ENCODE measurements around the gene TNFSF13B. TPM values are rescaled to one million over a fixed set of nuclear protein-coding genes. Genes with fewer than 3 reads are reported as not detected.
A peak's percentile ranks its signal among the peaks of the same experiment; 100 is the strongest.

TNFSF13B gene
- total and polyA plus RNA-seq, 12 donors, result 6.8 to 81.3 (median 17.8) TPM

- 69 to 73% (median 70%) methylated on average over 5 of the region's 5 CpGs for WGBS, 4 donors
- Histone ChIP-seq H3K4me3 (no peak overlapping the region), H3K9me3 (replicated peaks in 1 of 3) (no peaks in the 10 kb centered on the region), H3K27me3 (no peaks in the 10 kb centered on the region), H3K27ac (no peak overlapping the region), H3K36me3 (replicated peaks in 1 of 2) (no peaks in the 10 kb centered on the region), H3K4me1 (replicated peaks in 1 of 2) (no peaks in the 10 kb centered on the region)
- TF ChIP-seq CTCF (IDR thresholded peaks at IDR 0.05) (no peak), POLR2A (IDR thresholded peaks at IDR 0.05) (no peak)
- intact Hi-C loops (cut with DNase I), result no loop called here
- DNase-seq, result no peak
Measured at GRCh38 chr13:108332791-108333190, 63.3 kb downstream of the TNFSF13B start.

- no peak for TF ChIP-seq POLR2A (IDR thresholded peaks at IDR 0.05)
- TF ChIP-seq CTCF (IDR thresholded peaks at IDR 0.05), result peak in 5 of 6 experiments; percentile 25 to 65 (median 39)
- Histone ChIP-seq H3K27me3 (no peaks in the 10 kb centered on the region), H3K27ac (no peak overlapping the region), H3K4me1 (replicated peaks in 1 of 2) (no peaks in the 10 kb centered on the region), H3K4me3 (peak overlapping the region in 1 of 4 donors; percentile 7), H3K9me3 (replicated peaks in 1 of 3) (no peaks in the 10 kb centered on the region), H3K36me3 (replicated peaks in 1 of 2) (no peaks in the 10 kb centered on the region)
- intact Hi-C loops (cut with DNase I), result no loop called here
- DNase-seq, result no peak
- 39 to 45% (median 40%) methylated on average over 7 of the region's 7 CpGs for WGBS, 4 donors
Measured at GRCh38 chr13:108342369-108343289, 73.1 kb downstream of the TNFSF13B start.

- H3K9me3 ChIP-seq (replicated peaks in 1 of 3), result no peaks in the 10 kb centered on the region
- H3K27me3 ChIP-seq, result no peaks in the 10 kb centered on the region
- no peak for TF ChIP-seq CTCF (IDR thresholded peaks at IDR 0.05)
- no peak for TF ChIP-seq POLR2A (IDR thresholded peaks at IDR 0.05)
- no peak overlapping the region for H3K27ac ChIP-seq
- 90 to 95% (median 93%) methylated on average over 10 of the region's 10 CpGs for WGBS, 4 donors
- H3K36me3 ChIP-seq (replicated peaks in 1 of 2), result no peaks in the 10 kb centered on the region
- intact Hi-C loops (cut with DNase I), result no loop called here
- no peaks in the 10 kb centered on the region for H3K4me1 ChIP-seq (replicated peaks in 1 of 2)
- no peak for DNase-seq
- no peak overlapping the region for H3K4me3 ChIP-seq
Measured at GRCh38 chr13:108345016-108345415, 75.5 kb downstream of the TNFSF13B start.

GRCh38 chr13:108346376-108346775, 76.9 kb downstream of the TNFSF13B start:
- H3K27ac ChIP-seq, result no peak overlapping the region
- no peaks in the 10 kb centered on the region for H3K4me1 ChIP-seq (replicated peaks in 1 of 2)
- H3K9me3 ChIP-seq (replicated peaks in 1 of 3), result no peaks in the 10 kb centered on the region
- intact Hi-C loops (cut with DNase I), result no loop called here
- H3K27me3 ChIP-seq, result no peaks in the 10 kb centered on the region
- H3K36me3 ChIP-seq (replicated peaks in 1 of 2), result no peaks in the 10 kb centered on the region
- TF ChIP-seq CTCF (IDR thresholded peaks at IDR 0.05), result no peak
- TF ChIP-seq POLR2A (IDR thresholded peaks at IDR 0.05), result no peak
- no peak for DNase-seq
- H3K4me3 ChIP-seq, result no peak overlapping the region
- 43 to 49% (median 44%) methylated on average over 8 of the region's 8 CpGs for WGBS, 4 donors
